Measurements from ENCODE around the gene HP.
"Not testable (repeated sequence)": the region's sequence is repeated elsewhere in the genome, so short reads cannot be mapped to it uniquely, and the experiment has no call there.

Gene HP

DNA sequence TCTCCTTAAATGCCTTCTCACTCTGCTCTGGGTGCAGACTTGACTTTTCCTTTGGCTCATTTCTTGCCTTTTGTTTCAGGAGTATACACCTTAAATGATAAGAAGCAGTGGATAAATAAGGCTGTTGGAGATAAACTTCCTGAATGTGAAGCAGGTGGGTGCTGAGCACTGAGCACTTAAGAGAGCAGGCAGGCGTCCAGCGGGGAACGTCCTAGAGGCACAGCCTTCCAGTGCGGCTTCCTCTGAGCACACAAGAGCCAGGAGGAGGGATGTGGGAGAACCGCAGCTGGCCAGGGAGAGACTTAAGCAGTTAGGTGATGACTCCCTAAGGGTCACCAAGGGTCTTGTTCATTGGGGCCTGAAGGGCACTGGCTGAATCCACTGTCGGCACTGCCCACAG lies 3.0 kb downstream of the HP start:
- H3K27me3 ChIP-seq (ENCODE audit: control insufficient read depth in 3 of 3, insufficient read depth in 3 of 3, low read depth in 1 of 3, low read length in 3 of 3); H2AFZ ChIP-seq (ENCODE audit: low read length); H3K36me3 ChIP-seq (replicated peaks in 1 of 2; ENCODE audit: control insufficient read depth in 2 of 2, insufficient read depth in 2 of 2, low read length in 2 of 2); H3K18ac ChIP-seq (ENCODE audit: low read length); DNase-seq (ENCODE audit: low spot score); H3K4ac ChIP-seq (ENCODE audit: low read length); H3K14ac ChIP-seq (ENCODE audit: low read length); H3K4me1 ChIP-seq (ENCODE audit: control insufficient read depth in 2 of 2, insufficient read depth in 1 of 2, low read depth in 1 of 2, low read length in 2 of 2); H4K8ac ChIP-seq (ENCODE audit: low read depth, low read length); H3K9me3 ChIP-seq (replicated peaks in 1 of 2; ENCODE audit: control insufficient read depth in 2 of 2, insufficient read depth in 1 of 2, low read depth in 1 of 2, low read length in 2 of 2); H3K4me3 ChIP-seq (ENCODE audit: low read length in 2 of 2); H3K23ac ChIP-seq (ENCODE audit: low read depth, low read length, poor library complexity); H2AK5ac ChIP-seq (ENCODE audit: low read depth, low read length); H2BK12ac ChIP-seq (ENCODE audit: low read length); H2BK15ac ChIP-seq (ENCODE audit: low read length); H3K4me2 ChIP-seq (ENCODE audit: insufficient read depth, low read length, poor library complexity, severe bottlenecking); H2BK120ac ChIP-seq (ENCODE audit: low read depth, low read length); H4K91ac ChIP-seq (ENCODE audit: low read depth, low read length, poor library complexity); H3K79me1 ChIP-seq (ENCODE audit: low read depth, low read length); H2BK5ac ChIP-seq (ENCODE audit: low read length); H3K27ac ChIP-seq (replicated peaks; ENCODE audit: low read length); H3K9ac ChIP-seq (ENCODE audit: low read depth, low read length, poor library complexity): not testable (repeated sequence)
- no CpG with 5 or more reads among the region's 6 CpGs for WGBS, 2 donors (ENCODE audit: extremely low coverage in 2 of 2, insufficient read length in 2 of 2, insufficient replicate concordance in 1 of 2)

DNA sequence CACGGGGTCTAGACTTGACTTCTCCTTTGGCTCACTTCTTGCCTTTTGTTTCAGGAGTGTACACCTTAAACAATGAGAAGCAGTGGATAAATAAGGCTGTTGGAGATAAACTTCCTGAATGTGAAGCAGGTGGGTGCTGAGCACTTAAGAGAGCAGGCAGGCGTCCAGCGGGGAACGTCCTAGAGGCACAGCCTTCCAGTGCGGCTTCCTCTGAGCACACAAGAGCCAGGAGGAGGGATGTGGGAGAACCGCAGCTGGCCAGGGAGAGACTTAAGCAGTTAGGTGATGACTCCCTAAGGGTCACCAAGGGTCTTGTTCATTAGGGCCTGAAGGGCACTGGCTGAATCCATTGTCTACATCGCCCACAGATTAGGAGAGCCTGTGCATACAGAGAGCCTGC lies 4.8 kb downstream of the HP start:
- H3K23ac ChIP-seq (ENCODE audit: low read depth, low read length, poor library complexity): not testable (repeated sequence)
- WGBS, 2 donors (ENCODE audit: extremely low coverage in 2 of 2, insufficient read length in 2 of 2, insufficient replicate concordance in 1 of 2): no CpG with 5 or more reads among the region's 7 CpGs

DNA sequence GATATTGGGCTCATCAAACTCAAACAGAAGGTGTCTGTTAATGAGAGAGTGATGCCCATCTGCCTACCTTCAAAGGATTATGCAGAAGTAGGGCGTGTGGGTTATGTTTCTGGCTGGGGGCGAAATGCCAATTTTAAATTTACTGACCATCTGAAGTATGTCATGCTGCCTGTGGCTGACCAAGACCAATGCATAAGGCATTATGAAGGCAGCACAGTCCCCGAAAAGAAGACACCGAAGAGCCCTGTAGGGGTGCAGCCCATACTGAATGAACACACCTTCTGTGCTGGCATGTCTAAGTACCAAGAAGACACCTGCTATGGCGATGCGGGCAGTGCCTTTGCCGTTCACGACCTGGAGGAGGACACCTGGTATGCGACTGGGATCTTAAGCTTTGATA lies 6.1 kb downstream of the HP start:
- no peaks in the 10 kb centered on the region for H3K27me3 ChIP-seq (ENCODE audit: control insufficient read depth in 3 of 3, insufficient read depth in 3 of 3, low read depth in 1 of 3, low read length in 3 of 3)
- no peak overlapping the region for H2BK5ac ChIP-seq (ENCODE audit: low read length)
- H3K27ac ChIP-seq (replicated peaks; ENCODE audit: low read length): no peak overlapping the region
- no peak overlapping the region for H3K9ac ChIP-seq (ENCODE audit: low read depth, low read length, poor library complexity)
- H3K4me1 ChIP-seq (ENCODE audit: control insufficient read depth in 2 of 2, insufficient read depth in 1 of 2, low read depth in 1 of 2, low read length in 2 of 2): no peaks in the 10 kb centered on the region
- no peak overlapping the region for H2AFZ ChIP-seq (ENCODE audit: low read length)
- no peak overlapping the region for H3K4me3 ChIP-seq (ENCODE audit: low read length in 2 of 2)
- no peak for DNase-seq (ENCODE audit: low spot score)
- no peak overlapping the region for H2BK12ac ChIP-seq (ENCODE audit: low read length)
- no peak overlapping the region for H3K23ac ChIP-seq (ENCODE audit: low read depth, low read length, poor library complexity)
- no peak overlapping the region for H2BK15ac ChIP-seq (ENCODE audit: low read length)
- H3K4me2 ChIP-seq (ENCODE audit: insufficient read depth, low read length, poor library complexity, severe bottlenecking): no peak overlapping the region
- H4K8ac ChIP-seq (ENCODE audit: low read depth, low read length): no peak overlapping the region
- no peaks in the 10 kb centered on the region for H3K36me3 ChIP-seq (replicated peaks in 1 of 2; ENCODE audit: control insufficient read depth in 2 of 2, insufficient read depth in 2 of 2, low read length in 2 of 2)
- no peak overlapping the region for H2BK120ac ChIP-seq (ENCODE audit: low read depth, low read length)
- H3K4ac ChIP-seq (ENCODE audit: low read length): no peak overlapping the region
- H3K79me1 ChIP-seq (ENCODE audit: low read depth, low read length): no peaks in the 10 kb centered on the region
- H4K91ac ChIP-seq (ENCODE audit: low read depth, low read length, poor library complexity): no peak overlapping the region
- H3K18ac ChIP-seq (ENCODE audit: low read length): no peak overlapping the region
- peaks cover 0 to 5% of the 10 kb centered on the region in 2 donors for H3K9me3 ChIP-seq (replicated peaks in 1 of 2; ENCODE audit: control insufficient read depth in 2 of 2, insufficient read depth in 1 of 2, low read depth in 1 of 2, low read length in 2 of 2)
- H3K14ac ChIP-seq (ENCODE audit: low read length): no peak overlapping the region
- no CpG with 5 or more reads among the region's 9 CpGs for WGBS, 2 donors (ENCODE audit: extremely low coverage in 2 of 2, insufficient read length in 2 of 2, insufficient replicate concordance in 1 of 2)
- H2AK5ac ChIP-seq (ENCODE audit: low read depth, low read length): no peak overlapping the region

More for the DNA sequence above, 4.8 kb downstream of the HP start:
- H2BK15ac ChIP-seq (ENCODE audit: low read length); H2BK120ac ChIP-seq (ENCODE audit: low read depth, low read length); H3K79me1 ChIP-seq (ENCODE audit: low read depth, low read length); H3K4ac ChIP-seq (ENCODE audit: low read length); H3K27ac ChIP-seq (replicated peaks; ENCODE audit: low read length); H2BK5ac ChIP-seq (ENCODE audit: low read length); H3K18ac ChIP-seq (ENCODE audit: low read length); H3K14ac ChIP-seq (ENCODE audit: low read length); H2AFZ ChIP-seq (ENCODE audit: low read length); H3K9ac ChIP-seq (ENCODE audit: low read depth, low read length, poor library complexity); DNase-seq (ENCODE audit: low spot score); H3K36me3 ChIP-seq (replicated peaks in 1 of 2; ENCODE audit: control insufficient read depth in 2 of 2, insufficient read depth in 2 of 2, low read length in 2 of 2); H3K9me3 ChIP-seq (replicated peaks in 1 of 2; ENCODE audit: control insufficient read depth in 2 of 2, insufficient read depth in 1 of 2, low read depth in 1 of 2, low read length in 2 of 2); H2AK5ac ChIP-seq (ENCODE audit: low read depth, low read length); H3K4me3 ChIP-seq (ENCODE audit: low read length in 2 of 2); H2BK12ac ChIP-seq (ENCODE audit: low read length); H3K4me2 ChIP-seq (ENCODE audit: insufficient read depth, low read length, poor library complexity, severe bottlenecking); H4K91ac ChIP-seq (ENCODE audit: low read depth, low read length, poor library complexity); H3K4me1 ChIP-seq (ENCODE audit: control insufficient read depth in 2 of 2, insufficient read depth in 1 of 2, low read depth in 1 of 2, low read length in 2 of 2); H3K27me3 ChIP-seq (ENCODE audit: control insufficient read depth in 3 of 3, insufficient read depth in 3 of 3, low read depth in 1 of 3, low read length in 3 of 3); H4K8ac ChIP-seq (ENCODE audit: low read depth, low read length): not testable (repeated sequence)

DNA sequence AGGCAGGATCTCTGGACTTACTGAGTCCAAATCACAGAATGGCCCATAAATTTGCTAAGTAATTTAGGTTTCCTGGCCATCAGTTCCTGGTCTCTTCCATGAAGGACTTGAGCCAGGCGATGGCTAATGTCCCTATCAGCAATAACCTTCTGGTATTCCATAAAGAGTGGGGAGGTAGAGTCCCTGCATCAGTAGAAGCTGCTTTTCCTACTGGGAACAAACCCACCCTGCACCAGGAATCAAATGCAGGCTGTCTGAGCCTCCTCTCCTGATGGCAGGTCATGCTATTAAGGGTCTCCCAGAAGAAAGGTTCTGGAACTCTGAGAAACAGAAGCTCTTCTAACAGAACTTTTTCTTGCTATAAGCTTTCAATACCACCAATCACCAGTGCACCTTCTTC lies 7.3 kb downstream of the HP start:
- Histone ChIP-seq H4K8ac (ENCODE audit: low read depth, low read length) (no peak overlapping the region), H3K9me3 (replicated peaks in 1 of 2; ENCODE audit: control insufficient read depth in 2 of 2, insufficient read depth in 1 of 2, low read depth in 1 of 2, low read length in 2 of 2) (peaks cover 0 to 5% of the 10 kb centered on the region in 2 donors), H2BK12ac (ENCODE audit: low read length) (no peak overlapping the region), H2AFZ (ENCODE audit: low read length) (no peak overlapping the region), H3K79me1 (ENCODE audit: low read depth, low read length) (no peaks in the 10 kb centered on the region), H3K14ac (ENCODE audit: low read length) (no peak overlapping the region), H3K4me1 (ENCODE audit: control insufficient read depth in 2 of 2, insufficient read depth in 1 of 2, low read depth in 1 of 2, low read length in 2 of 2) (no peaks in the 10 kb centered on the region), H3K9ac (ENCODE audit: low read depth, low read length, poor library complexity) (no peak overlapping the region), H3K27ac (replicated peaks; ENCODE audit: low read length) (no peak overlapping the region), H2BK15ac (ENCODE audit: low read length) (no peak overlapping the region), H3K4me2 (ENCODE audit: insufficient read depth, low read length, poor library complexity, severe bottlenecking) (no peak overlapping the region), H3K36me3 (replicated peaks in 1 of 2; ENCODE audit: control insufficient read depth in 2 of 2, insufficient read depth in 2 of 2, low read length in 2 of 2) (no peaks in the 10 kb centered on the region), H3K23ac (ENCODE audit: low read depth, low read length, poor library complexity) (no peak overlapping the region), H3K4ac (ENCODE audit: low read length) (no peak overlapping the region), H2BK120ac (ENCODE audit: low read depth, low read length) (no peak overlapping the region), H4K91ac (ENCODE audit: low read depth, low read length, poor library complexity) (no peak overlapping the region), H3K27me3 (ENCODE audit: control insufficient read depth in 3 of 3, insufficient read depth in 3 of 3, low read depth in 1 of 3, low read length in 3 of 3) (no peaks in the 10 kb centered on the region), H2BK5ac (ENCODE audit: low read length) (no peak overlapping the region), H3K4me3 (ENCODE audit: low read length in 2 of 2) (no peak overlapping the region), H3K18ac (ENCODE audit: low read length) (no peak overlapping the region), H2AK5ac (ENCODE audit: low read depth, low read length) (no peak overlapping the region)
- DNase-seq (ENCODE audit: low spot score): no peak
- WGBS, 2 donors (ENCODE audit: extremely low coverage in 2 of 2, insufficient read length in 2 of 2, insufficient replicate concordance in 1 of 2): no CpG with 5 or more reads among the region's 1 CpG

Data from neuronal stem cell (in vitro differentiated cells).